HG03103 (cell line): ENCODE results near the gene CTBP2.

ENCODE experiments used
- ATAC-seq: cut with Tn5 transposase; IDR thresholded peaks from one replicate; pipeline ENCODE4 v1.9.1; 2021; ENCODE audit warnings: low read depth; ENCODE audit not compliant: unreplicated experiment

CTBP2 gene

GRCh38 chr10:124963866-124964720 lies 196.3 kb downstream of the CTBP2 start:
- no peak for ATAC-seq

GRCh38 chr10:124962421-124962820 lies 197.9 kb downstream of the CTBP2 start:
- ATAC-seq = no peak

GRCh38 chr10:124961248-124961570 lies 199.2 kb downstream of the CTBP2 start:
- no peak for ATAC-seq

GRCh38 chr10:124959564-124959963 lies 200.8 kb downstream of the CTBP2 start:
- no peak for ATAC-seq

GRCh38 chr10:124957404-124957947 lies 202.9 kb downstream of the CTBP2 start:
- no peak for ATAC-seq

- ATAC-seq = no peak
Measured at GRCh38 chr10:124956764-124957163, 203.6 kb downstream of the CTBP2 start.

GRCh38 chr10:124955868-124956267 lies 204.5 kb downstream of the CTBP2 start:
- no peak for ATAC-seq

GRCh38 chr10:124955243-124955642 lies 205.1 kb downstream of the CTBP2 start:
- ATAC-seq = no peak

GRCh38 chr10:124953421-124953820 lies 206.9 kb downstream of the CTBP2 start:
- no peak for ATAC-seq

GRCh38 chr10:124952123-124952522 lies 208.2 kb downstream of the CTBP2 start:
- ATAC-seq = no peak

- no peak for ATAC-seq
Measured at GRCh38 chr10:124949543-124949942, 210.8 kb downstream of the CTBP2 start.

GRCh38 chr10:124946945-124947344 lies 213.4 kb downstream of the CTBP2 start:
- no peak for ATAC-seq

GRCh38 chr10:124944982-124945381 lies 215.4 kb downstream of the CTBP2 start:
- ATAC-seq = no peak

GRCh38 chr10:124943301-124944092 lies 216.9 kb downstream of the CTBP2 start:
- ATAC-seq = no peak

- ATAC-seq = no peak
Measured at GRCh38 chr10:124942317-124943169, 217.8 kb downstream of the CTBP2 start.

GRCh38 chr10:124941823-124942222 lies 218.5 kb downstream of the CTBP2 start, which contains the start of gene ZRANB1:
TSS of gene ZRANB1 (plus strand) at chr10:124942123. CDS start at chr10:124942494, 371 bp downstream.
- no peak for ATAC-seq

- ATAC-seq = no peak
Measured at GRCh38 chr10:124939290-124939689, 221.1 kb downstream of the CTBP2 start.

- no peak for ATAC-seq
Measured at GRCh38 chr10:124936813-124937212, 223.6 kb downstream of the CTBP2 start.

GRCh38 chr10:124935946-124936345 lies 224.4 kb downstream of the CTBP2 start:
- no peak for ATAC-seq
